Progenitor cell of endocrine pancreas (in vitro differentiated cells): ENCODE data around the gene TM2D3. TPM values are rescaled to one million over a fixed set of nuclear protein-coding genes. Genes with fewer than 3 reads are reported as not detected.

Source experiments
- DNase-seq: peaks from one replicate; pipeline ENCODE4 v3.0.0; 2021; ENCODE audit warnings: low spot score; ENCODE audit not compliant: unreplicated experiment
- H3K27ac Mint-ChIP-seq: 2 replicates; pipeline ENCODE4 v1.8.0; 2021; ENCODE audit warnings: mild to moderate bottlenecking, moderate library complexity, mixed read lengths
- H3K27me3 Mint-ChIP-seq: 2 replicates; pipeline ENCODE4 v1.8.0; 2021; ENCODE audit warnings: mixed read lengths
- H3K36me3 Mint-ChIP-seq: 2 replicates; pipeline ENCODE4 v1.8.0; 2022; ENCODE audit warnings: mixed read lengths; ENCODE audit not compliant: insufficient read depth
- H3K4me1 Mint-ChIP-seq: 2 replicates; pipeline ENCODE4 v1.8.0; 2021; ENCODE audit warnings: low read depth, mixed read lengths
- H3K4me3 Mint-ChIP-seq: 2 replicates; pipeline ENCODE4 v1.8.0; 2021; ENCODE audit warnings: low read depth, mild to moderate bottlenecking, moderate library complexity, mixed read lengths
- H3K9me3 Mint-ChIP-seq: 2 replicates; pipeline ENCODE4 v1.8.0; 2021; ENCODE audit warnings: low read depth, mixed read lengths
- total RNA-seq: library from RNA; stranded (reverse); gene quantifications from 2 replicates; pipeline ENCODE4 v1.2.1, GENCODE V29; 2021
- TF ChIP-seq, protein P1 (sequence below): fragments of 200-600 bp; sonication (generic); IDR thresholded peaks from one replicate; pipeline ENCODE4 v1.5.0; 2021; ENCODE audit warnings: antibody characterized with exemption, mild to moderate bottlenecking; ENCODE audit not compliant: unreplicated experiment

The TM2D3 gene
- total RNA-seq, 1 donor from 2014 or later: 49.3 TPM

GRCh38 chr15:101596633-101597032, 55.5 kb downstream of the TM2D3 start:
- Mint-ChIP-seq H3K27ac (no peak overlapping the region), H3K36me3 (no peaks in the 10 kb centered on the region), H3K4me3 (no peak overlapping the region), H3K9me3 (peaks cover 36% of the 10 kb centered on the region), H3K27me3 (peaks cover 15% of the 10 kb centered on the region), H3K4me1 (no peaks in the 10 kb centered on the region)
- TF ChIP-seq, protein P1, sequence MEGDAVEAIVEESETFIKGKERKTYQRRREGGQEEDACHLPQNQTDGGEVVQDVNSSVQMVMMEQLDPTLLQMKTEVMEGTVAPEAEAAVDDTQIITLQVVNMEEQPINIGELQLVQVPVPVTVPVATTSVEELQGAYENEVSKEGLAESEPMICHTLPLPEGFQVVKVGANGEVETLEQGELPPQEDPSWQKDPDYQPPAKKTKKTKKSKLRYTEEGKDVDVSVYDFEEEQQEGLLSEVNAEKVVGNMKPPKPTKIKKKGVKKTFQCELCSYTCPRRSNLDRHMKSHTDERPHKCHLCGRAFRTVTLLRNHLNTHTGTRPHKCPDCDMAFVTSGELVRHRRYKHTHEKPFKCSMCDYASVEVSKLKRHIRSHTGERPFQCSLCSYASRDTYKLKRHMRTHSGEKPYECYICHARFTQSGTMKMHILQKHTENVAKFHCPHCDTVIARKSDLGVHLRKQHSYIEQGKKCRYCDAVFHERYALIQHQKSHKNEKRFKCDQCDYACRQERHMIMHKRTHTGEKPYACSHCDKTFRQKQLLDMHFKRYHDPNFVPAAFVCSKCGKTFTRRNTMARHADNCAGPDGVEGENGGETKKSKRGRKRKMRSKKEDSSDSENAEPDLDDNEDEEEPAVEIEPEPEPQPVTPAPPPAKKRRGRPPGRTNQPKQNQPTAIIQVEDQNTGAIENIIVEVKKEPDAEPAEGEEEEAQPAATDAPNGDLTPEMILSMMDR: no peak
- no peak for DNase-seq

Other genes with a start within 250 kb of the TM2D3 start
- 1.8 and 3.6 TPM in 2 replicates for gene PCSK6, start 162.7 kb downstream of the TM2D3 start, total RNA-seq
- 19.5 and 21.5 TPM in 2 replicates for gene TARS3, start 72.1 kb upstream of the TM2D3 start, total RNA-seq
- not detected in 2 replicates for gene OR4F6, start 151.1 kb upstream of the TM2D3 start, total RNA-seq
- not detected in 2 replicates for gene OR4F15, start 159.8 kb upstream of the TM2D3 start, total RNA-seq